ENCODE results near the gene PKD1. TPM values are rescaled to one million over a fixed set of nuclear protein-coding genes. Genes with fewer than 3 reads are reported as not detected.
A peak's percentile ranks its signal among the peaks of the same experiment; 100 is the strongest.
"Not testable (repeated sequence)": the region's sequence is repeated elsewhere in the genome, so short reads cannot be mapped to it uniquely, and the experiment has no call there.

The PKD1 gene
- total RNA-seq, 6 donors from 2014 or later: 75.4 to 567 (median 106) TPM

- H3K4me3 ChIP-seq: no peak overlapping the region
- peaks cover 0 to 1% (median 0%) of the 10 kb centered on the region in 4 donors for H3K36me3 ChIP-seq
- peak overlapping the region; percentile 47 to 91 (median 88) for H3K27ac ChIP-seq
- no peaks in the 10 kb centered on the region for H3K27me3 ChIP-seq
- DNase-seq (peak in 1 of 2 donors; percentile 70), ATAC-seq (ENCODE audit: low FRiP score in 2 of 2) (no peak)
- no peak for TF ChIP-seq EP300 (IDR thresholded peaks at IDR 0.05)
- 96 to 100% methylated on average over 3 to 11 of the region's 17 CpGs for WGBS, 2 donors
- H3K9me3 ChIP-seq: no peaks in the 10 kb centered on the region
- H3K4me1 ChIP-seq: peaks cover 42 to 60% (median 49%) of the 10 kb centered on the region in 4 donors
Observed at GRCh38 chr16:2122429-2122828, 13.3 kb downstream of the PKD1 start.

- peak overlapping the region in 3 of 4 donors; percentile 86 to 91 (median 90) for H3K27ac ChIP-seq
- no peaks in the 10 kb centered on the region for H3K27me3 ChIP-seq
- H3K4me3 ChIP-seq: no peak overlapping the region
- peaks cover 37 to 58% (median 45%) of the 10 kb centered on the region in 4 donors for H3K4me1 ChIP-seq
- no peak for ATAC-seq (ENCODE audit: low FRiP score in 2 of 2)
- DNase-seq: peak in 1 of 2 donors; percentile 84
- no peaks in the 10 kb centered on the region for H3K9me3 ChIP-seq
- peaks cover 0 to 4% (median 0%) of the 10 kb centered on the region in 4 donors for H3K36me3 ChIP-seq
- WGBS, 2 donors: 84% methylated on average over 13 to 15 of the region's 19 CpGs
- TF ChIP-seq POLR2AphosphoS5 (IDR thresholded peaks at IDR 0.05) (no peak), POLR2A (IDR thresholded peaks at IDR 0.05) (no peak), EP300 (IDR thresholded peaks at IDR 0.05) (no peak), CTCF (IDR thresholded peaks at IDR 0.05) (no peak)
Observed at GRCh38 chr16:2121853-2122252, 13.8 kb downstream of the PKD1 start.

GRCh38 chr16:2121325-2121724 lies 14.4 kb downstream of the PKD1 start:
- peak overlapping the region in 3 of 4 donors; percentile 86 to 91 (median 90) for H3K27ac ChIP-seq
- H3K27me3 ChIP-seq; H3K4me3 ChIP-seq; ATAC-seq (ENCODE audit: low FRiP score in 2 of 2); H3K36me3 ChIP-seq; H3K9me3 ChIP-seq; DNase-seq: not testable (repeated sequence)
- WGBS, 2 donors: 48 to 71% methylated on average over 5 of the region's 9 CpGs
- TF ChIP-seq CTCF (IDR thresholded peaks at IDR 0.05): peak in 1 of 6 experiments; percentile 11
- peaks cover 31 to 58% (median 41%) of the 10 kb centered on the region in 4 donors for H3K4me1 ChIP-seq

GRCh38 chr16:2117960-2118722 lies 17.6 kb downstream of the PKD1 start:
- H3K27ac ChIP-seq; H3K4me3 ChIP-seq; ATAC-seq (ENCODE audit: low FRiP score in 2 of 2); H3K27me3 ChIP-seq; H3K9me3 ChIP-seq: not testable (repeated sequence)
- 69% methylated on average over 7 of the region's 35 CpGs; no CpG with 5 or more reads in 1 of the 2 donors for WGBS, 2 donors
- Histone ChIP-seq H3K36me3 (peaks cover 0 to 21% (median 14%) of the 10 kb centered on the region in 4 donors), H3K4me1 (peaks cover 3 to 29% (median 15%) of the 10 kb centered on the region in 4 donors)
- peak in 1 of 2 donors; percentile 73 for DNase-seq

- not testable (repeated sequence) for ATAC-seq (ENCODE audit: low FRiP score in 2 of 2); H3K9me3 ChIP-seq; H3K4me3 ChIP-seq; H3K27ac ChIP-seq; H3K27me3 ChIP-seq
- H3K4me1 ChIP-seq: peaks cover 0 to 21% (median 9%) of the 10 kb centered on the region in 4 donors
- 93% methylated on average over 13 of the region's 25 CpGs; no CpG with 5 or more reads in 1 of the 2 donors for WGBS, 2 donors
- peak in 1 of 2 donors; percentile 64 for DNase-seq
- H3K36me3 ChIP-seq: peaks cover 0 to 27% (median 17%) of the 10 kb centered on the region in 4 donors
Observed at GRCh38 chr16:2117341-2117740, 18.4 kb downstream of the PKD1 start.

- not testable (repeated sequence) for H3K27me3 ChIP-seq; H3K27ac ChIP-seq; H3K4me3 ChIP-seq; H3K9me3 ChIP-seq; ATAC-seq (ENCODE audit: low FRiP score in 2 of 2)
- DNase-seq: peak in 1 of 2 donors; percentile 78
- H3K4me1 ChIP-seq: peaks cover 0 to 13% (median 5%) of the 10 kb centered on the region in 4 donors
- peaks cover 0 to 36% (median 26%) of the 10 kb centered on the region in 4 donors for H3K36me3 ChIP-seq
- WGBS, 2 donors: 84% methylated on average over 8 of the region's 24 CpGs; no CpG with 5 or more reads in 1 of the 2 donors
Observed at GRCh38 chr16:2116428-2116827, 19.3 kb downstream of the PKD1 start.

- peak in 1 of 2 donors; percentile 73 for DNase-seq
- ATAC-seq (ENCODE audit: low FRiP score in 2 of 2): no peak
- no peak overlapping the region for H3K27ac ChIP-seq
- no peak for TF ChIP-seq POLR2A (IDR thresholded peaks at IDR 0.05)
- TF ChIP-seq POLR2AphosphoS5 (IDR thresholded peaks at IDR 0.05): no peak
- TF ChIP-seq CTCF (IDR thresholded peaks at IDR 0.05): no peak
- TF ChIP-seq EP300 (IDR thresholded peaks at IDR 0.05): no peak
- no peaks in the 10 kb centered on the region for H3K27me3 ChIP-seq
- H3K4me3 ChIP-seq: no peak overlapping the region
- peaks cover 5 to 44% (median 34%) of the 10 kb centered on the region in 4 donors for H3K36me3 ChIP-seq
- H3K9me3 ChIP-seq: no peaks in the 10 kb centered on the region
- peaks cover 0 to 9% (median 5%) of the 10 kb centered on the region in 4 donors for H3K4me1 ChIP-seq
- WGBS, 2 donors: 93% methylated on average over 9 of the region's 13 CpGs; no CpG with 5 or more reads in 1 of the 2 donors
Observed at GRCh38 chr16:2115591-2115973, 20.1 kb downstream of the PKD1 start.

GRCh38 chr16:2114885-2115590 lies 20.7 kb downstream of the PKD1 start:
- not testable (repeated sequence) for H3K4me1 ChIP-seq; ATAC-seq (ENCODE audit: low FRiP score in 2 of 2); H3K27me3 ChIP-seq; H3K9me3 ChIP-seq; H3K27ac ChIP-seq; H3K4me3 ChIP-seq
- peaks cover 5 to 50% (median 38%) of the 10 kb centered on the region in 4 donors for H3K36me3 ChIP-seq
- WGBS, 2 donors: 87 to 88% methylated on average over 12 to 18 of the region's 34 CpGs
- DNase-seq: peak in 1 of 2 donors; percentile 66

GRCh38 chr16:2114225-2114624 lies 21.5 kb downstream of the PKD1 start:
- not testable (repeated sequence) for H3K9me3 ChIP-seq; H3K27ac ChIP-seq; ATAC-seq (ENCODE audit: low FRiP score in 2 of 2); H3K4me3 ChIP-seq; H3K4me1 ChIP-seq; H3K27me3 ChIP-seq
- H3K36me3 ChIP-seq: peaks cover 5 to 58% (median 44%) of the 10 kb centered on the region in 4 donors
- 97 to 100% methylated on average over 20 of the region's 26 CpGs for WGBS, 2 donors
- peak in 1 of 2 donors; percentile 76 for DNase-seq
